SKM-1 treated with dmso at 0.1 percent for 144 hours (cell line): ENCODE measurements around the gene TIE1.

Experiments used
- DNase-seq: peaks from one replicate; lab custom pipeline; 2025; ENCODE audit not compliant: unreplicated experiment; lab: John Stamatoyannopoulos, UW

The TIE1 gene

GRCh38 chr1:43311521-43311920 is 10.7 kb downstream of the TIE1 start:
- no peak for DNase-seq

GRCh38 chr1:43312212-43312623 is 11.4 kb downstream of the TIE1 start:
- no peak for DNase-seq

GRCh38 chr1:43312663-43313515 is 12.1 kb downstream of the TIE1 start:
- no peak for DNase-seq

GRCh38 chr1:43313771-43314170 is 13.0 kb downstream of the TIE1 start:
- no peak for DNase-seq

GRCh38 chr1:43314233-43314632 is 13.5 kb downstream of the TIE1 start:
- no peak for DNase-seq

- no peak for DNase-seq
Observed at GRCh38 chr1:43315481-43315880, 14.7 kb downstream of the TIE1 start.

GRCh38 chr1:43315963-43316737 is 15.4 kb downstream of the TIE1 start:
- no peak for DNase-seq

GRCh38 chr1:43316738-43317520 is 16.1 kb downstream of the TIE1 start:
- DNase-seq = no peak

GRCh38 chr1:43317817-43318471 is 17.2 kb downstream of the TIE1 start:
- no peak for DNase-seq

GRCh38 chr1:43318831-43319230 is 18.0 kb downstream of the TIE1 start:
- DNase-seq = no peak

GRCh38 chr1:43319288-43319687 is 18.5 kb downstream of the TIE1 start:
- no peak for DNase-seq

- no peak for DNase-seq
Observed at GRCh38 chr1:43319766-43320165, 19.0 kb downstream of the TIE1 start.

- no peak for DNase-seq
Observed at GRCh38 chr1:43321331-43321891, 20.6 kb downstream of the TIE1 start.

- no peak for DNase-seq
Observed at GRCh38 chr1:43322506-43322905, 21.7 kb downstream of the TIE1 start.

GRCh38 chr1:43324810-43325209 is 24.0 kb downstream of the TIE1 start:
- DNase-seq = no peak

- DNase-seq = no peak
Observed at GRCh38 chr1:43325381-43325780, 24.6 kb downstream of the TIE1 start.

GRCh38 chr1:43327549-43328292 is 26.9 kb downstream of the TIE1 start:
- no peak for DNase-seq

GRCh38 chr1:43329995-43330751 is 29.4 kb downstream of the TIE1 start:
- DNase-seq = peak; percentile 79

GRCh38 chr1:43331688-43332087 is 30.9 kb downstream of the TIE1 start:
- no peak for DNase-seq
